GM12891 (cell line): ENCODE results near the gene SLC4A4.

Experiments
- POLR2A ChIP-seq: IDR thresholded peaks from 2 replicates; pipeline ENCODE4 v1.6.1; 2011; ENCODE audit warnings: low read depth, low read length, control low read depth
- POLR2AphosphoS5 ChIP-seq: IDR thresholded peaks from 2 replicates; pipeline ENCODE4 v1.6.1; 2011; ENCODE audit warnings: low read depth, low read length, control low read depth
- SPI1 ChIP-seq: IDR thresholded peaks from 2 replicates; pipeline ENCODE4 v1.6.1; 2011; ENCODE audit warnings: low read depth, low read length, control low read depth
- TAF1 ChIP-seq: IDR thresholded peaks from 2 replicates; pipeline ENCODE4 v1.6.1; 2011; ENCODE audit warnings: low read depth, low read length, control low read depth

GRCh38 chr4:71538528-71538927, 199.7 kb downstream of the SLC4A4 start:
- TF ChIP-seq POLR2A (no peak), POLR2AphosphoS5 (no peak), TAF1 (no peak), SPI1 (no peak)
